Fibroblast of pulmonary artery (primary cell): ENCODE measurements around the gene ABO.
"Not testable (repeated sequence)": the region's sequence is repeated elsewhere in the genome, so short reads cannot be mapped to it uniquely, and the experiment has no call there.

ENCODE experiments used
- DNase-seq: peaks from one replicate; pipeline ENCODE4 v3.0.0-alpha.2; 2010; ENCODE audit warnings: low read depth
- H3K4me3 ChIP-seq: replicated peaks from 2 replicates; pipeline ENCODE4 v1.5.1; 2011; ENCODE audit warnings: low read depth, mild to moderate bottlenecking, control low read depth, low read length, moderate library complexity
- CTCF ChIP-seq: IDR thresholded peaks from 2 replicates; pipeline ENCODE4 v1.5.1; 2011; ENCODE audit warnings: mild to moderate bottlenecking, control low read depth, low read length, inconsistent platforms; ENCODE audit errors: missing control alignments

Gene ABO

DNA sequence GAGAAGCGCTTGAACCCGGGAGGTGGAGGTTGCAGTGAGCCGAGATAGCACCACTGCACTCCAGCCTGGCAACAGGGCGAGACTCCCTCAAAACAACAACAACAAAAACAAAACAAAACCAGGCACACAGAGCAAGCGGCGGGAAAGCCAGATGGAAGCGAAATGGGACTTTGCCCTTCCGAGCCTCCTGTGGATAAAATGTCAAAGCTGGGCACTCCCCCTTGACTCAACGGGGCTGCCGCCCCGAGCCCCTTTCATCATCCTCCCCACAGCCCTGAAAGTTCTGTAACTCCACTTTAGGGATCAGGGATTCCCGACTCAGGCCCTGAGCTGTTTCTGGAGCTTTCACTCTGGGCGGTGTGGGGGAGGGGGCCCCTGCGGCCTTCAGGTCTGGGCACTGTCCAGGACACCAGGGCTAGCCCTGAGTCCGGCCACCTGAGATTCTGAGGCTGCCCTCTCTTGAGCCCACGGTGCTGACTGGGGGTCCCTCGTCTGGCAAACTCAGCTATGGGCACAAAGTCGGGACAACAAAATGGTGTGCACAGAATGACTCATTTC lies 35.4 kb downstream of the ABO start:
- H3K4me3 ChIP-seq, result no peak overlapping the region
- DNase-seq, result no peak
- TF ChIP-seq CTCF, result no peak

- TF ChIP-seq CTCF, result peak; percentile 60
- DNase-seq, result peak; percentile 62
- peak overlapping the region; percentile 36 for H3K4me3 ChIP-seq
Measured at GRCh38 chr9:133238851-133239532, 36.0 kb downstream of the ABO start.

DNA sequence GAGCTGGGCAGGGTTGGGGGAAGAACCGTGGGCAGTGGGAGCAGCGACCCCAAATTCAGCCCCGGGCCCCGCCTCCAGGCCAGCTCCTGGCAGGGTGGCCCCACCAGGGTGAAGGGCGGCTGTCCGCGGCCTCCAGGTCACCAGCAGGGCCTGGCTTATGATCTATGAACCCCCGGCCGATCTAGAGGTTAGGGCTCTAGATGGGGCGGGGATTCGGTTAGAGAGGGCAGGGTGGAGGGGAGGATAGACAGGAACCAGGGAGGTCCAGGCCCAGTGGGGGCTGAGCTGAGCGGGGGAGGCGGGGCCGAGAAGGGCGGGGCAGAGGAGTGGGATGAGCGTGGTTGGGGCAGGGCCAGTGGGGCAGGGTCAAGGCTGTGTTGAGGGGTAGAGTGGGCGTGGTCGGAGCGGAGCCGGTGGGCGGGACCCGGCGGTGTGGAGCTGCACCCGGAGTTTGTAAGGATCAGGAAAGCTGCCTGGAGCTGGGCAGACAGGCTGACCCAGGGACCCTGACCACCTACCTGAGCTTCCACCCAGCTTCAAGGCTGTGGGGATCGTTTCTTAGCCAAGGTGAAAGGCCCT lies 36.6 kb downstream of the ABO start:
- peak; percentile 46 for DNase-seq
- peak overlapping the region; percentile 36 for H3K4me3 ChIP-seq
- TF ChIP-seq CTCF, result no peak

DNA sequence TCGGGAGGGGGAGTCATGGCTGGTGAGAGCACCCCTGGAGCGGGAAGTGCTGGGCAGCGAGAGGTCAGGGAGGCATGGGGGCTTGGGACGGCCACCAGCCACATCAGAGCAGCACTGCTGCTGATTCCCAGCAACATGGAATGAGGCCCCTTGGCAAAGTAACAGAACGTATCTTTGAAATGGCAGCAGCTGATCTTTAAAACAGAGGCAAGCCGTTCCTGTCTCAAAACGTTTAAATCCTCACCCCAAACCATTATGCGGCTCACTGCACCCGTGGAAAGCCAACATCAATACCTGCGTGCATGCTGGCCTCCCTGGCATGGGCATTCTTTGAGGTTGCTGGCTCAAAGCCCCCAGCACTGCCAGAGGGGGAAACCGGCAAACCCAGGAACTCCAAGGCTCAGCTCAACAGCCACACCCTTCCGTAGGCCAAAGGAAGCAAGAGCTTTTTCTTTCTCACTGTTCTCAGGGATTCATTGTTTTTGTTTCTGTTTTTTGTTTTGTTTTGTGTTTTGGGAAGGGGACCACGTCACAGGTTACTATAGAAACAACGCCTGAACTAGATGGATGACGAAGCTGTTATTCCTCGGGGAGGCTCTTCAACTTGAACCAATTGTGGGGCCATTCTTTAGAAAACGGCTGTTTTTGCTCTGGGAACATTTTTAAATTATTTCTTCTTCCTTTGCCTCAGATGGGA lies 37.8 kb downstream of the ABO start:
- no peak overlapping the region for H3K4me3 ChIP-seq
- TF ChIP-seq CTCF, result no peak
- peak; percentile 69 for DNase-seq

GRCh38 chr9:133236291-133237034 lies 38.5 kb downstream of the ABO start:
- H3K4me3 ChIP-seq, result not testable (repeated sequence)

GRCh38 chr9:133235549-133236222 lies 39.3 kb downstream of the ABO start:
- TF ChIP-seq CTCF, result no peak
- DNase-seq, result no peak
- H3K4me3 ChIP-seq, result no peak overlapping the region

More at GRCh38 chr9:133236291-133237034, 38.5 kb downstream of the ABO start:
- DNase-seq, result not testable (repeated sequence)
